Measurements from ENCODE around the gene WASHC2A. TPM values are rescaled to one million over a fixed set of nuclear protein-coding genes. Genes with fewer than 3 reads are reported as not detected.
"Not testable (repeated sequence)": the region's sequence is repeated elsewhere in the genome, so short reads cannot be mapped to it uniquely, and the experiment has no call there.

The WASHC2A gene
- total RNA-seq, 1 donor from 2014 or later: 28.2 TPM

GRCh38 chr10:50061548-50061947 lies 6.2 kb upstream of the WASHC2A start:
- DNase-seq: not testable (repeated sequence)

DNA sequence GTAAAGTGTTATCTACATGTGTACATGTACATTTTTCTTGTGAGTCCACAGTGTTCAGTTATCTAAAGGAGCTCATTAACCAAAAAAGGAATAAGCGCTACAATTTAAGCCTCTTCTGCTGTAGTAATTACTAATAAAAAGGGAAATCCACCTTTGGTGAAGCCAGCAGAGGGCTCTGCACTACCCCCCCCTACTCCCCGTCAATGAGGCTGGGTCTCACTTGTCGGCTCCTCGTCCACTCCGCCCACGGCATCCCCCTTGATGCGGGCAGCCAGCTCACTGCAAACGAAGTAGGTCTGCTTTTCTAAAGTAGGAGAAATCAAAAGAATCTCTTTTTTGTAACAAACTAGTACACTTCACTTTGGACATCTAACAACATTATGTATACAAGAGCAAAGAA lies 4.7 kb upstream of the WASHC2A start:
- no peak for DNase-seq

GRCh38 chr10:50068352-50068659 lies 552 bp downstream of the WASHC2A start:
- not testable (repeated sequence) for DNase-seq

- not testable (repeated sequence) for DNase-seq
These were observed 7.4 kb downstream of the WASHC2A start for GRCh38 chr10:50075139-50075538.

GRCh38 chr10:50075544-50075943 lies 7.8 kb downstream of the WASHC2A start:
- not testable (repeated sequence) for DNase-seq

DNA sequence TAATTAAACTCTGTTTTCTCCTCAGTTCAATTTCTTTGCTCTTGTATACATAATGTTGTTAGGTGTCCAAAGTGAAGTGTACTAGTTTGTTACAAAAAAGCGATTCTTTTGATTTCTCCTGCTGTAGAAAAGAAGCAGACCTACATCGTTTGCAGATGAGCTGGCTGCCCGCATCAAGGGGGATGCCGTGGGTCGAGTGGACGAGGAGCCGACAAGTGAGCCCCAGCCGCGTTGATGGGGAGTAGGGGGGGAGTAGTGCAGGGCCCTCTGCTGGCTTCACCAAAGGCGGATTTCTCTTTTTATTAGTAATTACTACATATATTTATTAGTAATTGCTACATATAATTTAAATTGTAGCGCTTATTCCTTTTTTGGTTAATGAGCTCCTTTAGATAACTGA lies 23.6 kb downstream of the WASHC2A start:
- DNase-seq: not testable (repeated sequence)

DNA sequence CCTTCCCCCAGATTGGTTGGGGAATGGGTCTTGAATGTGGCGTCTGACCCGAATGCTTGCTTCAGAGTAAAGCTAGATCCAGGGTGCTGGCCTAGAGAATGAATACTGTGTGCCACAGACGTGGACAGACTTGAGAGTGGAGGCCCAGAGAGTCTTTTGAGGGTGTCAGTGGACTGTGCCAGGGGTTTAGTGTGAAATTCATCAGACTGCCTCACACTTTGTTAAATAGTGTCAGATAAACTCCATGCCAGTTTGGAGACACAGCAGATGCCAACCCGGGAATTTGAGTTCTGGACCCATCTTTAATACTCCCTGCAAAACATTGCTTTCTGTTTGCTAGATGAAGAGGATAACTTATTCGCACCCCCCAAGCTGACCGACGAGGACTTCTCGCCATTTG lies 25.2 kb downstream of the WASHC2A start:
- not testable (repeated sequence) for DNase-seq

GRCh38 chr10:50094630-50095029 lies 26.9 kb downstream of the WASHC2A start:
- DNase-seq: not testable (repeated sequence)

- DNase-seq: not testable (repeated sequence)
These were observed 27.6 kb downstream of the WASHC2A start for GRCh38 chr10:50095402-50095801.

DNA sequence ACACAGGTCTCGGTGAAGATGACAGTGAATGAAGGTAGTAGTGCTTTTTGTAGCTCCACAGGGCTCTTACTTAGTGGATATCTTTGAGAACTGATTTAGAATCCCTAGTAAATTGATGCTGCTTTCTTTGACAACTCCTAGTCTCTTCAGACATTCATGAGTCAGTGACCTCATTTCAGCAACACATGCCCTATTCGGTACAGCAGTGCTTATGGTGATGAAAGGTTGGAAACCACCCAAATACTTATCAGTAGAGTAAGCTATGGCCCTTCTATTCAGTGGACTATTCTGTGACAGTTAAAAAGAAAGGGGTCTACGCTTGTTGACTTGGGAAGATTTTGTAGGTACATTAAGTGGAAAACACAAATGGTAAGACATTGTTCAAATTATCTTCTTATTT lies 29.0 kb downstream of the WASHC2A start:
- not testable (repeated sequence) for DNase-seq

GRCh38 chr10:50098645-50099044 lies 30.9 kb downstream of the WASHC2A start:
- DNase-seq: not testable (repeated sequence)

DNA sequence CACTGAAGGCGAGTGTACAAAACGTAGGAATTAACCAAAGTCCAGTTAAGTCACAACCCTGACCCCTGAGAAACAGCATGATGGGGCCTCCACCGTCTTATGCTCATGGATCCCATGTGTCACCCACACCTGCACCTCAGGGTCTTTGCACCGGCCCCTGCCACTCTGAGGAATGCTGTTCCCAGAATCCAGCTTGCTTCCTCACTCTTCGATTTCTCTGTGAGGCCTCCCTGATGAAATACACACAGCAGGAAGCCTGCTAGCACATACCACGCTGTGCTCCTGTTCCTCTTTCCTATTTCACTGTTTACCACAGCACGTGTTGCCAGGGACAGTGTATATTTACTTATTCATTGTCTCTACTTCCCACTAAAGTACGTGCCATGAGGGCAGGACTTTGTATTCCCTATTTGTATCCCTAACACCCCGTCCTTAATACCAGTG lies 33.4 kb downstream of the WASHC2A start:
- not testable (repeated sequence) for DNase-seq

DNA sequence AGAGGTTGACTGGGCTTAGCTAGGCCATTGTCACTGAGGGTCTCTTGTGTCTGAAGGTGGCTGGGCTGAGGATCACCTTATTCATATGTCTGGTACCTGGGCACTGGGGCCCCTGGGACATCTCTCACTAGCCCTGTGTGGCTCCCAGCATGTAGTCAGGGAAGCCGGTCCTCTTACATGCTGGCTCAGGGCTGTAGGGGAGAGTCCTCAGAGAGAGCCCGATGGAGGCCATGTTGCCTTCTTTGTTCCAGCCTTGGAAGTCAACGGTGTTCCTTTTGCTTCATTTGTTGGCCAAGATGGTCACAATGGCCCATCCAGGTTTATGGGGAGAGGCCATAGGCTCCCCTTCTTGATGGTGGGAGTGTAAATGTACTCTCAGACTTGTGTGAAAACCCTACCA lies 34.0 kb downstream of the WASHC2A start:
- not testable (repeated sequence) for DNase-seq

GRCh38 chr10:50102267-50102666 lies 34.5 kb downstream of the WASHC2A start:
- not testable (repeated sequence) for DNase-seq

GRCh38 chr10:50108999-50109698 lies 41.4 kb downstream of the WASHC2A start:
- not testable (repeated sequence) for DNase-seq

GRCh38 chr10:50112419-50113112 lies 44.8 kb downstream of the WASHC2A start:
- DNase-seq: not testable (repeated sequence)

DNA sequence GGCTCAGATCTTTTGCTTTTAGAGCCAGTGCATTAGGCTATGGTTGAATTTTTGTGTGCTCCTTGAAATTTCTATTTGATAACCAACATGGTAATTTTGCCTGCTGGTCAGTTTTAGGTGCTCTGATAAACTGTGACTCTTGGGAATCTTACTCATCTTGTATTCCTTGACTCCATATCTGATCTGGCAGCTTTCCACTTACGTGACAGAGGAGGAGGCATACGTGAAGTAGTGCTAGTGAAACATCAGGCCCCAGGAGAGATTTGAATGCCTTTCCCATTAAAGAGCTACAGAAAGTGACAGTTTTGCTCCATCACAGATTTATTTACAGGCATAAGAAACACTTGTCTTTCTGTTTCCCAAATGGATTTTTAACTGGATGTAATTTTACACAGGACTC lies 59.0 kb downstream of the WASHC2A start:
- DNase-seq: not testable (repeated sequence)

GRCh38 chr10:50127770-50128292 lies 60.1 kb downstream of the WASHC2A start:
- not testable (repeated sequence) for DNase-seq

- not testable (repeated sequence) for DNase-seq
These were observed 63.7 kb downstream of the WASHC2A start for GRCh38 chr10:50131245-50131965.

- DNase-seq: not testable (repeated sequence)
These were observed 64.6 kb downstream of the WASHC2A start for GRCh38 chr10:50132322-50132721.

DNA sequence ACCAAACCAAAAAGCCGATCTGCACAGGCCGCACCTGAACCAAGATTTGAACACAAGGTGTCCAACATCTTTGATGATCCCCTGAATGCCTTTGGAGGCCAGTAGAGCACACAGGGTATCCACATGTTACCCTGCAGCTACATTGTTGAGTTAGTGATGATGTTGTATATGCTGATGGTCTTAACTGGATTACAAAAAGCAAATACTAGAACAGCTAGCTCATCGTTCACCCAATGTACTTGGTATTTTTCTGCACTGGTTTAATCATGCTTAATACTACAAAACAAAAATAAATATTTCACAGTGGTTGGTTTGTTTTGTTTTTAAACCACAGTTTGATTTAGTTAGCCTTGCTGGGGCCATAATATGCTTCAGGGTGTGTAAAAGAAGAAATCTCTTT lies 65.1 kb downstream of the WASHC2A start:
- DNase-seq: not testable (repeated sequence)

- DNase-seq: not testable (repeated sequence)
These were observed 75.9 kb downstream of the WASHC2A start for GRCh38 chr10:50143512-50144174.
